HT-29 (cell line): ENCODE results near the gene MICAL3. TPM values are rescaled to one million over a fixed set of nuclear protein-coding genes. Genes with fewer than 3 reads are reported as not detected.

Experiments used
- DNase-seq: peaks from one replicate; pipeline ENCODE4 v3.0.0-alpha.2; 2015; ENCODE audit warnings: low spot score
- total RNA-seq: library from RNA; depleted of rRNA; stranded (reverse); fragments of >200 nt; shearing (Covaris generic); gene quantifications from 2 replicates; pipeline ENCODE4 v1.2.3, GENCODE V29; 2014

The MICAL3 gene
- total RNA-seq, 1 experiment from 2014 or later: 11.2 TPM

GRCh38 chr22:17955590-17956379, 68.6 kb downstream of the MICAL3 start:
- DNase-seq: no peak

DNA sequence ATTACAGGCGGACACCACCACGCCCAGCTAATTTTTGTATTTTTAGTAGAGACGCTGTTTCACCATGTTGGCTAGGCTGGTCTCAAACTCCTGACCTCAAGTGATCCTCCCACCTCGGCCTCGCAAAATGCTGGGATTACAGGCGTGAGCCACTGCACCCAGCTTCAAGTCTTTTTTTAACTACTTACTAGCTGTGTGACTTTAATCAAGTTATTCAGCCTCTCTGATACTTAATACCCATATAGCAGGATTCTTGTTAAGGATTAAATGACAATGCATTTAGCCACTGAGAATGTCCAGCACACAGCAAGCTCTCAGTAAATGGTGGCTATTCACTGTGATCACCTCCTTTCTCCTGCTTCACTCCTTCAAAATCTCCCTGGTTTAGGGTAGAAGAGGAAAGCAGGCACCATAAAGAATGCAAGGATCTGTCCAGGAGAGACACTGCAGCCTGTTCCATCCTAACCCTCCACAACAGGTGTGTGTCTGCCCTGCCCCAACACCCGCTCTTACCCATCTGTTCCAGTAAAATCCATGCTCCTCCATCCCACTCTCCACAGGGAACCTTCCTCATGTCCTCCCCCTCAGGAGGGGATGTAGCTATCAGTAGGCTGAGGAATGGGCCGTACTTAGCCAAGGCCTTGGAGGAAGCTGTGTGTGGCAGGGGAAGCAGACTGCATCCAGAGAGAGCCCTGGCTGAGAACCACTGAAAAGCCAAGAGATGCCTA, 69.3 kb downstream of the MICAL3 start:
- no peak for DNase-seq

- DNase-seq: peak; percentile 9
Observed at GRCh38 chr22:17954200-17954859, 70.0 kb downstream of the MICAL3 start.

DNA sequence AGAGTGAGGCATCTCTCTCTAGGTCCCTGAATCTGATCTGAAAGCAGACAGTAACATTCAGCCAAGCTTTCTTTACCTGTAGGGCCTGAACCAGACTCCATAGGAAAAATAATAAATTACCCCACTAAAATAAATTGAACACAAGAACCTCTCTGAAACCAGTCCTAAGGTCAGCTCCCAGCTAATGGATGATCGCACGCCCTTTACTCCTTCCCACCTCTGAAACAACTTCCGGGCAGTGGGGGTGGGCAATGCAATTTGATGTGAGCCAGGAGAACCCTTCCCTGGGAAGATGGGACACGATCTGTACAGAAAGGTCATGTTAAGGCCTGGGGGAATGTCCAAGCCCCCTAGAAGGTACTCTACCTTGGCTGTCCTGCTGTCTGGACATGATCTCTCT, 71.2 kb downstream of the MICAL3 start:
- no peak for DNase-seq

DNA sequence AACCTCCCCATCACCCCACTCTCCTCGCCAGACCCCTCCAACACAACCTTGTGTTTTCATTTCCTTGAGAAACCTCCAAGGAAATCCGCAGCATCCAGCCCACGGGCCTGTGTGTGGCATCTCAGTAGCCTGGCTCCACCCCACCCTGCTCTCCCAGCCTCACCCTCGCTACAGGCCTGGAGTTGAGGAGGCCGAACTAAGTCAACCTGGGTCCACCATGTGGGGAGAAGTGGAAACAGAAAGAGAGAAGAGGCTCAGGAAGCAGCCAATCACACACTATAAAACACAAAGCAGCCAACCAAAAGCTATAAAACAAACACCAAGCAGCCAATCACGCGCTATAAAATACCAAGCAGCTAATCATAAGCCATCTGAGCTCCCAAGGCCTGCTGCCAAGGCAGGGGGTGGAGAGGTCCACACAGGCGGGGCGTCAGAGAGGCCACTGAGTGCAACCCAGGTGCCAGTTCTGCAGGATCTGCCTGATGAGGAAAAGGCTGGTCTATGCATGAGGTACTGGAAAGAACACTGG, 72.0 kb downstream of the MICAL3 start:
- peak; percentile 1 for DNase-seq

DNA sequence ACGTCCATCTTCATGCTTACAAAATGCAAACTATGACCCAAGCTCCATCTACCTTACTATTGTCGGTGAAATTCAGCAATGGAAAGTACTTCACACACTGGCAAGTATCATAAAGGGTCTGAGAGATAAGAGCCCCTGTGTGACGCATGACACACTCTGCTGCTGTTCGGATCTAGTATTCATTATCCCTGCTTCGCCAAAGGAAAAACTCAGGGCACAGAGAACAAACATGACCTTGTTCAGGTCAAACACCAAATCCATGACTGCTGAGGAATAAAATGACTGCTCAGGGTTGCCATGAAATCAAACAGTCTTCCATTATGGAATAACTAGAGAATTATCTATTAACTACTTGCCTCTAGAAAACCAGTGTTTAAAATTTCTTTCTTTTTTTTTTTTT, 73.0 kb downstream of the MICAL3 start:
- no peak for DNase-seq

DNA sequence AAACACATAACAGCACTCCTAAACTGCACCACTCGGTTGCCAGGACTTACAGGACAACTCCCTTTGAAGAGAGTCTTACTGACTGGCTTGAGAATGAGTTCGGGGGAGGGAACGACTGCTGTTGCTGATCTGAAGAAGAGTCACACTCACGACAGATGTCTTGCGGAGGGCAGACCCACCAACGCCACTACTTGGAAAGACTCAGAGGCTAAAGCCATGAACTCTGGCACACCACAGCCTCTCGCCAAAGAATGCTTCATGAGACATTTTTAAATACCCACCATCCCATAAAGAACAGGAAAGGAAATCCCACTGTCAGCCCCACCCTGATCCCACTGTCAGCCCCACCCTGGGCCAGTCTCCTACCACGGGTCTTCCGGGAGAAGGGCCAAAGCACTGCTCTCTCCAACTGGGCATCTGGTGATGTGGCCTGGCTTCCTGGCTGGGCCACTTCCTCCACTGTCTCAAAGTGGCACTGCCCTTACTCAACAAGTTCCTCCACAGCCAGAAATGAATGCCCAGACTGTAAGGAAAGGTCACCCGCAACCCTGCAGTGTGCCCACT, 73.6 kb downstream of the MICAL3 start:
- DNase-seq: peak; percentile 2

- DNase-seq: no peak
Observed at GRCh38 chr22:17949642-17950473, 74.5 kb downstream of the MICAL3 start.

GRCh38 chr22:17948101-17948500, 76.3 kb downstream of the MICAL3 start:
- DNase-seq: no peak

DNA sequence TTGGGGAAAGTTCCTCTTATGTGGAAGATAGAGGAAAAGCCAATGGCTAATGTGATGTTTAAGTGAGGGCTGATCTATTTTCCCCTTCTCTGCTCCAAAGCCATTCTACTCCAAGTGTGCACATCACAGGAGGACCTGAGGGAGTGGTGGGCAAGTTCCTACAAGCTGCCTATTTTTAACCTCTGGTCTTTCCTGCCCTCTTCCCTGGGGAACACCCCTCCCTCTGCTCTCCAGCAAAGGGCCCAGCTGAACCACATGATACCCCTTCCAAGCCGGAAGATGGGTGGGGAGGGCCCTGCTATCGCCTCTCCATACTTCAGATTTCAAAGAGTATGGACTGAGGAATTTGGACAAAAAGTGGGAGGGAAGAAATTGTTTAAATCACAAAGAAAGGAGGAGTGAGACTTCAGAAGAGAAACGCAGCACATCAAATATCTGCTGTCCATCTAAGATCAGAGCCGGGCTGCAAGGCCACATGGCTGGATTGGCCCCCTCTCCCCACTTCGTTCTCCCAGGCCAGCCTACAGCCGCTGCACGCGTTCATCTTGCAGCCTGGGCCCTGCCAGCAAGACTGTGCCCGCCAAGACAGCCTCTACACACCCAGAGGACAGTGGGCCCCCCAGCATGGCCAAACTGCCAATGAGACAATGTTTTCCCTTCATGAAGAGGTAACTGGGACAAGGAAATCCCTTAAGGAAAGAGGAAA, 77.5 kb downstream of the MICAL3 start:
- no peak for DNase-seq

DNA sequence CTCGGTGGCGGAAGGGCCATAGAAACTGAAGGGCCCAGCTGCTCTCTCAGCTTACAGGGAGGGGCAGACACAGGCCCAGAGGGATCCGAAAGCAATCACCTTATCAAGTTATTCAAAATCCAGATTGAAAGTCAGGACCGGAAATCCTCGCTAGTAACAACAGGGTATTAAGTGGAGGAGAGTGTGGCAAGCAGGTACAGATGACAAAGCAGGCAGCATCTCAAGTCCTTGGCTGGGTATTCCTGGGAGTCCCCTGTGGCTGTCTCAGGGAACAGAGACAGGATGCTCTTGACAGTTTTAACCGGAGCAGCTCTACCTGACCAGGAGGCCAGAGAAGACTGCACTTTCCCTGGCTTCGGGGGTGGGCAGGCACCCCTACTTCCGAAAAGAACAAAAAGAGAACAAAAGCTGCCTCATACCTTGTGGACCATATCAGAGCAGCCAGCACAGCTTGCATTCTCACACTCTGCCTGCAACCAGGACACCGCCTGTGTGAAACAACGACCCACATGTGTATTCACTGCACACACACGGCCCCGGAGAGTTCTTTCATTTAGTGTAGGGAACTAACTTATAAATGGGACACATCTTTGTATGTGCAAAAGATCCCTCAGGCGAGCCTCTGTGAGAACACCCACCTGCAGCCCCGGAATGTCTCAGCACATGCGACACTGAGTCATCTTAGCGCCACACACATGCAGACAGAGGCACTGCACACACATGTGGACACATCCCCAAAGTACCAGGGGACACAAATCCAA, 78.3 kb downstream of the MICAL3 start:
- DNase-seq: no peak

DNA sequence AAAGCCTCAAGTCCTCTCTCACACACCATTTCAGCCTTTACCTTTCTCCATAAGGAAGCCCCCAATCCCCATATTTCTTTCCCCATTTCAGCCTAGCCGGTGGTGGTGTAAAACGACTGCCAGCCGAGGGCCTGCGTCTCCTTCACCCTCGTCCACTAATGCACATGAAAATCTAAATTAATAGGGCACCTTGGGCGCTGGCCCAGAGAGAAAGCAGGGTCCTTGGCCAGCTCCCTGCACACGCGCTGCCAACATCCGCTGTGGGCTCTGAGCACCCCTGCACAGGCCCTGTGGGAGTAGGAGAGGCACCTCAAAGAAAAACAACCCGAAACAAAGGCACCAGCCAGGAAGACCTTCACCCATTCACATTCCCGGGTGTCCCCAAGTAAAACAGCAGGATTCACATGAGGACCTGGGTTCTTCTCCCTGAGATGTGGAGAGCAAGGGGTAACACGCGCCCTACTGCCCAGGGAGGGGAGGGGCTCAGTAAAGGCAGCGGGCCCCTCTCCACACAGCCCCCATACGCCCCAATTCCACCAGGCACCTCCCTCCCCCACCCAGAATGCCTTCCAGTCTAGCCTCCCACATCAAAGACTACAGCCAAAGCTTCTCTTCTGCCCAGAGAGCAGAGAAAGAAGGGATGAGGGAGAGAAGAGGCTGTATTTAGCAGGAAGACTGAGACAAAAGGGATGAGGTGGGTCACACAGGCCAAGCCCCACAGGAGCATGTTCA, 79.0 kb downstream of the MICAL3 start:
- no peak for DNase-seq

GRCh38 chr22:17944256-17944655, 80.1 kb downstream of the MICAL3 start:
- DNase-seq: no peak

DNA sequence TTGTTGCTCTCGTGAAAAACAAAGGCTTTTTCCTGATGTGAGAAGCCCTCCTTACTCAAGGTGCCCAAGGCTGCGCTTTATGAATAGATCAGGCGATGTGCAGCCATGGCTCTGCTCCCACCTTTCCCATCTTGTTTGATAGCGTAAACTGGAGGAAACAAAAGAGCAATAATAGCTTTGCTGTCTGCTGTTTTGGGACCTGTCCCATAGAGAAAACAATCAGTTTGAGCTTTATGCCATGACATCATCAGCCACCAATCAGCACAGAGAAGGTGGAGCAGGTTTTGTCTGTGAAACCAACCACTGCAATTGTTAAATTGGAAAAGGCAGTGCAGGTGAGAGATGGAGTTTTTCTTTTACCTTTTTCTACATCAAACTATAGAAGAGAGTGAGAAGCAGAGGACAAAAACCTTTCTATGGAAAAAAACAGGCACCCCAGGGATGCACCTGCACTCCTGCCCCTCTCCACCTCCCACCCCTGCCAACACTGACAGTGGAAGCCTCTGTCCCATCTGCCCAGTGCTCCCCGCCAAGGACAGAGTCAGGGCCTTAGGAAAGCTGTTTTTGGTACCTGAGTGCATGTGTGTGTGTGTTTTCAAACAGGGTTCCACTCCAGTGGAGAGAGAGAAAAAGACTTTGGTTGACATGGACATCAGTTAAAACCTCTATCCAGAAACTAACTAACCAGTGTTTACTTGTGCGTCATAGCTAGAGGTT, 80.7 kb downstream of the MICAL3 start:
- DNase-seq: no peak

DNA sequence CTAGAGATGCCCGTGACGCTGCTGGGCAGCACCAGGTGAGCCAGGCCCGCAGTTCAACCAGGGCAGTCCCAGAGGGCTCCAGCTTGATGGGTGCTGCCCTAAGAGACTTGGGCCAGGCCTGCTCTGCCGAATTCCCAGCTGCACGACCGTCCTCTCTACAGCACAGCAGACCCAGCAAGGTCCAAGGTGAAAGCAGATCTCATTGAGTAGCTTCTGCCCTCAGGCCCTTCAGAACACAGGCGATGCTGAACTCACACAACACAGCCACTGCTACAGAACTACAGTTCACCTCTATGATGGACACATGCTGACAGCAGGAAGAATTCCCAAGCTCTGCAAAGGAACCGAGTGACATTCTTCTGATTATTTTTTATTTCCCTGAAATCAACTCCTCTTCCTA, 81.6 kb downstream of the MICAL3 start:
- no peak for DNase-seq

- DNase-seq: no peak
Observed at GRCh38 chr22:17941471-17942406, 82.6 kb downstream of the MICAL3 start.

DNA sequence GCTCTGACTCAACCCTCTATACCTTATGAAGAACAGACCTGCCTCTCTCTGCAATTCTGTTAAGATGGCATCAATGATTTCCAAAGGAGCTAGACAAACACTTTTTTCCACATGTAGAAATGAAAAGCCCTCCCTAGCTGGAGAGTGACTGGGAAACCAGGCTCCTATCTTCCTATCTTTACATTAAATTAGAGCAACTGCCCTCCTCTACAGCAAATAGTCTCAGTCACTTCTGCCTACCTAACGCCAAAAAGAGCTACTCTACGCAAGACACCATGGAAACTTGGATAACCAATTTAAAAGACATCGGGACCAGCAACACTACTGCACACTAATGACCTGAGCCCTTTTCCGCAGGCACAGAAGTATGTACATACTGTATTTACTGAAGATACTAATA, 84.8 kb downstream of the MICAL3 start:
- no peak for DNase-seq
